ENCODE measurements around the gene ADRM1. TPM values are rescaled to one million over a fixed set of nuclear protein-coding genes. Genes with fewer than 3 reads are reported as not detected.

Gene ADRM1
- total RNA-seq, 4 donors from 2014 or later, result 143 to 198 (median 167) TPM

DNA sequence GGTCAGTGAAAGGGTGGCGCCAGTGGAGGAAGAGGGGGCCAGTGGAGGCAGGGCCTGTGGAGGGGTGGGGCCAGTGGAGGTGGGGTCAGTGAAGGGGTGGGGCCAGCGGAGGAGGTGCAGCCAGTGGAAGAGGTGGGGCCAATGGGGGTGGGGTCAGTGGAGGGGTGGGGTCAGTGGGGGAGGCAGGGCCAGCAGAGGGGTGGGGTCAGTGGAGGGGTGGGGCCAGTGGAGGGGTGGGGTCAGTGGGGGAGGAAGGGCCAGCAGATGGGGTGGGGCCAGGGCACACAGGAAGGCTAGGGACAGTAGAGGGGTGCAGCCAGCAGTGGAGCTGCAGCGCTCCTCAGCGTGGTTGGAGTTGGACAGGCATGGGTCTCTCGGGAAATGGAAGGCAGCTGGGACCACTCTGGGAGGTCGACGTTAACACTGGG lies 18.7 kb downstream of the ADRM1 start:
- TF ChIP-seq, protein P1, sequence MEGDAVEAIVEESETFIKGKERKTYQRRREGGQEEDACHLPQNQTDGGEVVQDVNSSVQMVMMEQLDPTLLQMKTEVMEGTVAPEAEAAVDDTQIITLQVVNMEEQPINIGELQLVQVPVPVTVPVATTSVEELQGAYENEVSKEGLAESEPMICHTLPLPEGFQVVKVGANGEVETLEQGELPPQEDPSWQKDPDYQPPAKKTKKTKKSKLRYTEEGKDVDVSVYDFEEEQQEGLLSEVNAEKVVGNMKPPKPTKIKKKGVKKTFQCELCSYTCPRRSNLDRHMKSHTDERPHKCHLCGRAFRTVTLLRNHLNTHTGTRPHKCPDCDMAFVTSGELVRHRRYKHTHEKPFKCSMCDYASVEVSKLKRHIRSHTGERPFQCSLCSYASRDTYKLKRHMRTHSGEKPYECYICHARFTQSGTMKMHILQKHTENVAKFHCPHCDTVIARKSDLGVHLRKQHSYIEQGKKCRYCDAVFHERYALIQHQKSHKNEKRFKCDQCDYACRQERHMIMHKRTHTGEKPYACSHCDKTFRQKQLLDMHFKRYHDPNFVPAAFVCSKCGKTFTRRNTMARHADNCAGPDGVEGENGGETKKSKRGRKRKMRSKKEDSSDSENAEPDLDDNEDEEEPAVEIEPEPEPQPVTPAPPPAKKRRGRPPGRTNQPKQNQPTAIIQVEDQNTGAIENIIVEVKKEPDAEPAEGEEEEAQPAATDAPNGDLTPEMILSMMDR (IDR thresholded peaks at IDR 0.05), result no peak
- no peak for TF ChIP-seq POLR2A (IDR thresholded peaks at IDR 0.05)
- intact Hi-C loops (cut with DNase I; ENCODE audit: low total_unique reads), result no loop called here
- no peak for DNase-seq (ENCODE audit: low spot score in 2 of 2)
- H3K4me3 ChIP-seq (ENCODE audit: low read depth, poor library complexity, severe bottlenecking), result no peak overlapping the region
- 78 to 93% methylated on average over 6 to 7 of the region's 7 CpGs for WGBS, 2 donors

DNA sequence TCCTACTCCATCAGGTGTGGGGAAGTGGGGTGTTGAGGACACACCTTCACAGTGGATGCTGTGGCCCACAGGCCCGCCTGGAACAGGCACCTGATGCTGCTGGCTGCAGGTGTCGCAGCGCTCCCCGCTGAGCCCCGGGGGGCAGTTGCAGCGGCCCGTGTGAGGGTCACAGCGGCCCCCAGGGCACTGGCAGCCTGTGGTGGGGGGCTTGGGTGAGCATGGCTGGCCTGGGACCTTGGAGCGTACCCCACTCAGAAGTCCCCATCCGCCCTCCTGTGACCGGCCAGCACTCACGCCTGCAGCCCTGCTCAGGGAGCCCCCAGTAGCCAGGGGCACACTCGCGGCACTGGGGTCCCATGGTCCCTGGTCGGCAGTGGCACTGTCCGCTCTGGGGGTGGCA lies 19.2 kb downstream of the ADRM1 start:
- DNase-seq (ENCODE audit: low spot score in 2 of 2), result no peak
- no peak for TF ChIP-seq POLR2A (IDR thresholded peaks at IDR 0.05)
- TF ChIP-seq, protein P1 (IDR thresholded peaks at IDR 0.05), result no peak
- no peak overlapping the region for H3K4me3 ChIP-seq (ENCODE audit: low read depth, poor library complexity, severe bottlenecking)
- intact Hi-C loops (cut with DNase I; ENCODE audit: low total_unique reads), result no loop called here
- 95% methylated on average over 14 of the region's 16 CpGs; no CpG with 5 or more reads in 1 of the 2 donors for WGBS, 2 donors

DNA sequence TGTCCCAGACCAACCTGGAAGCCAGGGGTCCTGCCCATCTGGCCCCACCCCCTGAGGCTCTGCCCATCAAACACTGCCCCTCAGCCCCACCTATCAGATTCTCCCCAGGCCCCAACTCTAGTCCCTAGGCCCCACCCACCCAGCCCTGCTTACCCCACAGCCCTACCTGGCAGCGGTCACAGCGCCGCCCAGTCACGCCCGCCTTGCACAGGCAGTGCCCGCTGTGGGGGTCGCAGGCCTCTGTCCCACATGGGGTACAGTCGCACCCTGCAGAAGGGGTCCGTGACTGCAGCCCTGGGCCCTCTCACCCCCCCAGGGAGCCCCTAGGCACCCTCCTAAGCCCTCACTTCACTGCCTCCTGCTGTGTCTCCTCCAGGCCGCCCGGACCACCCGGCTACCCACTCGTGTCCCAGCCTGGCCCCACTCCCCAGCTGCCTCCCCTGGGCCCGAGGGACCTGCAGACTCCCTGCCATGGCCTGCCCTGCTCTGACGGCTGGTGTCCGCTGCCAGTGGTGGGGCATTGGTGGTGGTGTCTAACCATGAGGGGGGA lies 19.8 kb downstream of the ADRM1 start:
- 89 to 91% methylated on average over 8 to 13 of the region's 16 CpGs for WGBS, 2 donors
- no peak for TF ChIP-seq POLR2A (IDR thresholded peaks at IDR 0.05)
- TF ChIP-seq, protein P1 (IDR thresholded peaks at IDR 0.05), result no peak

DNA sequence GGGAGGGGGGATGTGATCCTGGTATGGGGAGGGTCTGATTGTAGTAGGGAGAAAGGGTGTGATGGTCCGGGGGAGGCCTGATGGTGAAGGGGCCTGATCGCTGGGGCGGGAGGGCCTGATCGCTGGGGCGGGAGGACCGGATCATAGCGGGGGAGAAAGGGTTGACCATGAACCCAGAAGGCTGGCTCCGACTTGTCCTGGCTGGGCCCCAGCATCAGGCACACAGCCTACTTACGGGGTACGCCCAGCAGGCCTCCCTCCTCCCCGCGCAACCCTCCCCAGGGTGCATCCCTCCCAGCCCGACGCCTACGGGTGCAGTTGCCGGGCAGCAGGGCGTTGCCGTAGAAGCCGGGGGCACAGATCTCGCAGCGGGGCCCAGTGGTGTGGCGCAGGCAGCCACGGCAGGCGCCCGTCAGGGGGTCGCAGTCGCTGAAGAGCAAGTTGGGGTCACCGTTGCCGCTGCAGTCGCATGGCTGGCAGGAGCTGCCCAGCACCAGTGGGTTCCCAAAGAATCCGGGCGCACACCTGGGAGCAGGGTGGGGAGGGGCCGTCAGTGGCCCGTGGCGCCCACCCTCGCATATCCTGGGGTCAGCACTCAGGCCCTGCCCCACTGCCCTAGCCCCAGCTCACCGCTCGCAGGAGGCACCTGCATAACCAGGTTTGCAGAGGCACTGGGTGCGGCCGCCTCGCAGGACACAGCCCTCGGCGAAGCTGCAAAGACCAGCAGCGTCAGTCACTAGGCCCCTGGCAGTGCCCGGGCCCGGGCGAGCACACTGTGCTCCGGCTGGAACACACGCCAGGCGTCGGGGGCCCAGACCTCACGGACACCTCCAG lies 20.6 kb downstream of the ADRM1 start:
- 63 to 77% methylated on average over 24 to 27 of the region's 52 CpGs for WGBS, 2 donors
- H3K4me3 ChIP-seq (ENCODE audit: low read depth, poor library complexity, severe bottlenecking), result no peak overlapping the region
- intact Hi-C loops (cut with DNase I; ENCODE audit: low total_unique reads), result no loop called here
- no peak for TF ChIP-seq POLR2A (IDR thresholded peaks at IDR 0.05)
- TF ChIP-seq, protein P1 (IDR thresholded peaks at IDR 0.05), result no peak
- no peak for DNase-seq (ENCODE audit: low spot score in 2 of 2)

More for the DNA sequence above, 19.8 kb downstream of the ADRM1 start:
- intact Hi-C loops (cut with DNase I; ENCODE audit: low total_unique reads), result no loop called here
- no peak overlapping the region for H3K4me3 ChIP-seq (ENCODE audit: low read depth, poor library complexity, severe bottlenecking)
- DNase-seq (ENCODE audit: low spot score in 2 of 2), result no peak

DNA sequence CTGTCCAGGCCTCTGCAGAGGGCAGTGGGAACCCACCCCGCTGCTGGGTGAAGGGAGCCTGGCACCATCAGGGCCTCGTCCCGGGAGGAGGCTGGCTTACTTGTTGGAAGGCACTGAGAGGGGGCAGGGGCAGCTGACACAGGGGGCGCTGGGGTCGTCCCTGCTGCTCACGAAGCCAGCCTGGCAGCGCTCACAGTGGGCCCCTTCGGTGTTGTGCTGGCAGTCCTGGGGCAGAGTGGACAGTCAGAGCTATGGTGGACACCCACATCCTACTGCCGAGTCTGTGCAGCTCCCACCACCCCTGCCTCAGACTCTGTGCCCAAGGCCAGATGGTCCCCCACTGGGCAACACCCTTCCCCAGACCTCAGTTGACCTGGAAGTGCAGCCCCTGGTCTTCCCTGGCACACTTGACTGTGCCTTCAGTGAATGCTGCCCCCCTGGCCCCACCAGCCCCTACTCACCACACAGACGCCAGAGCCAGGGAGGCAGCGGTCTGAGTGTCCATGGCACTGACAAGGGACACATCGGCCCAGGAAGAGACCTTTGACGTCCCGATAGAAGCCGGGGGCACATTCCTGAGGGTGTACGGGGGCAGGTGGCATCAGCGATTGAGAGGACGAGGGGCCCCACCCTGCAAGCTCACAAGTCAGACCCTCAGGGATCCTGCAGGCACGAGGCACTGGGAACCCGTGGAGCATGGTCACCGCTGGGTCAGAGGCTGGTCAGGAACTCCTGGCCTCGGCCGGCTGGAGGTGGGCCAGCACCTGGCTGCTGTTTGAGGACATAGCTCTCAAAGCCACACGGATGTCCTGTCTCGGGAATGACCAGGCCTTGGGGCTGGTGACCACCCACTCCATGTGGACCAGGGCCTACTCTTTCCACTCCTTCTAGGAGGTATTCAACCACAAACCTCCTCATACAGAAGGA lies 21.4 kb downstream of the ADRM1 start:
- TF ChIP-seq POLR2A (IDR thresholded peaks at IDR 0.05), result no peak
- TF ChIP-seq, protein P1 (IDR thresholded peaks at IDR 0.05), result no peak
- whole genome bisulfite sequencing, 2 donors, result 79 to 84% methylated on average over 19 to 23 of the region's 25 CpGs
- H3K4me3 ChIP-seq (ENCODE audit: low read depth, poor library complexity, severe bottlenecking), result no peak overlapping the region
- no peak for DNase-seq (ENCODE audit: low spot score in 2 of 2)
- intact Hi-C loops (cut with DNase I; ENCODE audit: low total_unique reads), result no loop called here
